DND-41 (cell line): Measurements from ENCODE around the gene RAD18.

Experiments
- CTCF ChIP-seq: IDR thresholded peaks from 2 replicates; pipeline ENCODE4 v1.5.1; 2012; ENCODE audit warnings: borderline replicate concordance, low read length, moderate library complexity, mild to moderate bottlenecking; ENCODE audit not compliant: poor library complexity, severe bottlenecking; ENCODE audit errors: extremely low read depth
- EZH2 ChIP-seq: IDR thresholded peaks from 3 replicates; pipeline ENCODE4 v1.6.1; 2012; ENCODE audit warnings: borderline replicate concordance, low read depth, mild to moderate bottlenecking, moderate library complexity, low read length, inconsistent platforms; ENCODE audit not compliant: severe bottlenecking

DNA sequence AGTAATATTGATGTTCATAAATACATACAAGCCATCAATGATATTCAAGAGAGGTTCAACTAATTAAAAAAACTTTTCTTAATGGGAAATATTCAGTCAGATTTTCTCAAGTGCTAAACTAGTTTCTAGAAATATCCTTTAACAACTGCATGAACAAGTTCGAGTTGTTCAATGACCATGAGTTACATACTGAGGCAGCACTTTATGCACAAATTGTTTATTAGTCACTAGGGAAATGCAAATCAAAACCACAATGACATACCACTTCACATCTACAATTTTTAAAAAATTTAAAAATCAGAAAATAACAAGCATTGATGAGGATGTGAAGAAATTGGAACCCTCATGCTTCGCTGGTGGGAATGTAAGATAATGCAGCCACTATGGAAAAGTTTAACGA is 62.4 kb downstream of the RAD18 start:
- TF ChIP-seq CTCF = no peak
- no peak for TF ChIP-seq EZH2
